HEK293 (cell line): ENCODE data around the gene GAS1.

Source experiments
- CTCF ChIA-PET: fragments of 350-600 bp; formaldehyde crosslinking; extraction: SDS; loops from one replicate; lab custom pipeline; 2021; ENCODE audit warnings: antibody characterized with exemption; lab: Yijun Ruan, JAX
- POLR2A ChIA-PET: fragments of 300-600 bp; formaldehyde crosslinking; extraction: SDS; loops from one replicate; lab custom pipeline; 2020; ENCODE audit warnings: antibody characterized with exemption, inconsistent platforms; lab: Yijun Ruan, JAX
- H3K27ac ChIP-seq: fragments of 200-500 bp; sonication (Bioruptor generic); 2 replicates; pipeline ENCODE4 v1.5.1; 2014; ENCODE audit warnings: low read depth, low read length, control low read depth, inconsistent platforms; ENCODE audit errors: extremely low read depth
- H3K36me3 ChIP-seq, 2 experiments: fragments of 200-500 bp in 1 of 2; sonication (Bioruptor generic) in 1 of 2; 1 replicate in 1 of 2; 2 replicates in 1 of 2; pipeline ENCODE4 v1.5.1; 2014 to 2017; ENCODE audit warnings: inconsistent platforms in 2 of 2, low read length in 2 of 2; ENCODE audit not compliant: control insufficient read depth in 2 of 2, insufficient read depth in 1 of 2
- H3K4me1 ChIP-seq: fragments of 200-500 bp; sonication (Bioruptor generic); 2 replicates; pipeline ENCODE4 v1.5.1; 2014; ENCODE audit warnings: mild to moderate bottlenecking, low read length, inconsistent platforms; ENCODE audit not compliant: control insufficient read depth, insufficient read depth
- H3K4me3 ChIP-seq: 2 replicates; pipeline ENCODE4 v1.5.1; 2011; ENCODE audit warnings: low read depth, mild to moderate bottlenecking, control low read depth, low read length, moderate library complexity
- H3K9me3 ChIP-seq: fragments of 200-500 bp; sonication (Bioruptor generic); 2 replicates; pipeline ENCODE4 v1.5.1; 2014; ENCODE audit warnings: low read depth, low read length, inconsistent platforms; ENCODE audit not compliant: control insufficient read depth, insufficient read depth
- EGR2 ChIP-seq: fragments of 450-650 bp; formaldehyde crosslinking; IDR thresholded peaks from 2 replicates; pipeline ENCODE4 v1.5.1; 2016; ENCODE audit warnings: low read depth, missing biosample characterization, missing genetic modification characterization
- FEZF1 ChIP-seq: fragments of 450-650 bp; formaldehyde crosslinking; IDR thresholded peaks from 2 replicates; pipeline ENCODE4 v1.5.1; 2016; ENCODE audit warnings: missing biosample characterization, missing genetic modification characterization
- GLI4 ChIP-seq: fragments of 450-650 bp; formaldehyde crosslinking; IDR thresholded peaks from 2 replicates; pipeline ENCODE4 v1.5.1; 2016; ENCODE audit warnings: missing biosample characterization, missing genetic modification characterization
- KLF1 ChIP-seq: fragments of 450-650 bp; formaldehyde crosslinking; IDR thresholded peaks from 2 replicates; pipeline ENCODE4 v1.5.1; 2016; ENCODE audit warnings: missing biosample characterization, missing genetic modification characterization
- KLF9 ChIP-seq: fragments of 450-650 bp; formaldehyde crosslinking; IDR thresholded peaks from 2 replicates; pipeline ENCODE4 v1.5.1; 2016; ENCODE audit warnings: missing biosample characterization, missing genetic modification characterization, low read depth
- MYNN ChIP-seq: fragments of 450-650 bp; formaldehyde crosslinking; IDR thresholded peaks from 2 replicates; pipeline ENCODE4 v1.5.1; 2016; ENCODE audit warnings: missing biosample characterization, missing genetic modification characterization, borderline replicate concordance
- ZBTB48 ChIP-seq: fragments of 450-650 bp; formaldehyde crosslinking; IDR thresholded peaks from 2 replicates; pipeline ENCODE4 v1.5.1; 2016; ENCODE audit warnings: missing biosample characterization, missing genetic modification characterization
- ZNF10 ChIP-seq: fragments of 450-650 bp; formaldehyde crosslinking; IDR thresholded peaks from 2 replicates; pipeline ENCODE4 v1.5.1; 2017; ENCODE audit warnings: missing biosample characterization, missing genetic modification characterization
- ZNF121 ChIP-seq: fragments of 450-650 bp; formaldehyde crosslinking; IDR thresholded peaks from 2 replicates; pipeline ENCODE4 v1.5.1; 2016; ENCODE audit warnings: missing biosample characterization, missing genetic modification characterization
- ZNF19 ChIP-seq: fragments of 450-650 bp; formaldehyde crosslinking; IDR thresholded peaks from 2 replicates; pipeline ENCODE4; 2016; ENCODE audit warnings: missing biosample characterization, missing genetic modification characterization, low read depth
- ZNF366 ChIP-seq: fragments of 450-650 bp; formaldehyde crosslinking; conservative IDR thresholded peaks from 2 replicates; pipeline ENCODE4 v1.5.1; 2016; ENCODE audit warnings: missing biosample characterization, missing genetic modification characterization
- ZNF585B ChIP-seq: fragments of 450-650 bp; formaldehyde crosslinking; IDR thresholded peaks from 2 replicates; pipeline ENCODE4 v1.5.1; 2016; ENCODE audit warnings: missing biosample characterization, missing genetic modification characterization
- ZNF658 ChIP-seq: fragments of 450-650 bp; formaldehyde crosslinking; IDR thresholded peaks from 2 replicates; pipeline ENCODE4; 2016; ENCODE audit warnings: missing biosample characterization, missing genetic modification characterization
- ZNF677 ChIP-seq: fragments of 450-650 bp; IDR thresholded peaks from 2 replicates; pipeline ENCODE4 v1.5.0; 2018; ENCODE audit warnings: missing biosample characterization, mild to moderate bottlenecking, missing genetic modification characterization, moderate library complexity
- ZNF747 ChIP-seq: fragments of 450-650 bp; formaldehyde crosslinking; IDR thresholded peaks from 2 replicates; pipeline ENCODE4 v1.5.1; 2016; ENCODE audit warnings: missing biosample characterization, missing genetic modification characterization
- ZNF830 ChIP-seq: fragments of 450-650 bp; IDR thresholded peaks from 2 replicates; pipeline ENCODE4 v1.5.0; 2018; ENCODE audit warnings: missing biosample characterization, missing genetic modification characterization, low read depth, mild to moderate bottlenecking, moderate library complexity
- TF ChIP-seq, protein P1 (sequence below): fragments of 450-650 bp; formaldehyde crosslinking; IDR thresholded peaks from 2 replicates; pipeline ENCODE4 v1.5.1; 2016; ENCODE audit warnings: missing biosample characterization, missing genetic modification characterization, low read depth
- TF ChIP-seq, protein P2 (sequence below): IDR thresholded peaks from 2 replicates; pipeline ENCODE4 v1.6.1; 2011; ENCODE audit warnings: mild to moderate bottlenecking, low read depth, low read length, borderline replicate concordance
- TF ChIP-seq, protein P3 (sequence below): fragments of 450-650 bp; formaldehyde crosslinking; IDR thresholded peaks from 2 replicates; pipeline ENCODE4 v1.5.1; 2016; ENCODE audit warnings: missing biosample characterization, missing genetic modification characterization
- TF ChIP-seq, protein P4 (sequence below): fragments of 450-650 bp; formaldehyde crosslinking; conservative IDR thresholded peaks from 2 replicates; pipeline ENCODE4 v1.5.1; 2016; ENCODE audit warnings: low read depth, missing biosample characterization, missing genetic modification characterization

The GAS1 gene

DNA sequence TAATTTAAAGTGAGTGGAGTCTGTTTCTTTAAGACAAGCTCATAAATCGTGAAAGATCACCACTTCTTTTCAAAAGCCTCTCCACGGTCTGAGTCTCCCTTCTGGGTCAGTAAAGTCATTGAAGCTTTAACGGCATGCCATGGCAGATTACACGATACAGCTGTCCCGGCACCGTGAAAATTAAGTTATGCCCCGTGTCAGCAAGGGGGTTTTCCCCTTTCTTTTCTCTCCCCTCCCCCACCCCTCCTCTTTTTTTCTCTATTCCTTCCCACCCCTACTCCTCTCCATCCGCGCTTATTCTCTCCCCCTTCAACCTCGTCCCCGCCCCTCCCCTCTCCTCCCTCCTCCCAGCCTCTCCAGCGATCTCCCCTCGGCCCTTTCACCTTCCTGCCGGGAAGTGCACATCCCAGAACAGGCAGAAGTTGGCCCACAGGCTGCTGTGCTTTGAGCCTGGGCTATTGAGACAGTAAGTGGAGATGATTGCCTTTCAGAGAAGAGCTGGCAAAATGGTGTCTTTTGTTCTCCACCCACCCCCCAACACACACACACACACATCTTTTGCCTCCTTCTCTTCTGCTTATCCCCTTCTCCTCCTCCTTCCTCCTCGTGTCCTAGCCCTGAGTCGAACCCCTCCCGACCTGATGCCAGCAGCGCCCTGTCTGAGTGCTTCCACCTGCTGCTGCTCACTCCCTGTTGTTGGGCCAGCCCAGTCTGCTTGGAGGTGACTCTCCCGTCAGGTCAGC lies 44.1 kb downstream of the GAS1 start:
- H3K36me3 ChIP-seq, result no peaks in the 10 kb centered on the region
- ChIA-PET CTCF (interaction anchor here (0.6 kb wide), 1 partner anchor 565 kb away, joined by 3 read pairs; no protein-coding TSS in a partner anchor), POLR2A (no interaction called here)
- no peak overlapping the region for H3K4me3 ChIP-seq
- H3K27ac ChIP-seq, result no peak overlapping the region
- H3K9me3 ChIP-seq, result no peaks in the 10 kb centered on the region
- H3K4me1 ChIP-seq, result no peaks in the 10 kb centered on the region
- TF ChIP-seq KLF1 (tag by site-specific recombination) (no peak), GLI4 (tag by site-specific recombination) (no peak), ZNF677 (tag by site-specific recombination) (no peak), ZBTB48 (tag by site-specific recombination) (no peak)
- TF ChIP-seq, protein P1, sequence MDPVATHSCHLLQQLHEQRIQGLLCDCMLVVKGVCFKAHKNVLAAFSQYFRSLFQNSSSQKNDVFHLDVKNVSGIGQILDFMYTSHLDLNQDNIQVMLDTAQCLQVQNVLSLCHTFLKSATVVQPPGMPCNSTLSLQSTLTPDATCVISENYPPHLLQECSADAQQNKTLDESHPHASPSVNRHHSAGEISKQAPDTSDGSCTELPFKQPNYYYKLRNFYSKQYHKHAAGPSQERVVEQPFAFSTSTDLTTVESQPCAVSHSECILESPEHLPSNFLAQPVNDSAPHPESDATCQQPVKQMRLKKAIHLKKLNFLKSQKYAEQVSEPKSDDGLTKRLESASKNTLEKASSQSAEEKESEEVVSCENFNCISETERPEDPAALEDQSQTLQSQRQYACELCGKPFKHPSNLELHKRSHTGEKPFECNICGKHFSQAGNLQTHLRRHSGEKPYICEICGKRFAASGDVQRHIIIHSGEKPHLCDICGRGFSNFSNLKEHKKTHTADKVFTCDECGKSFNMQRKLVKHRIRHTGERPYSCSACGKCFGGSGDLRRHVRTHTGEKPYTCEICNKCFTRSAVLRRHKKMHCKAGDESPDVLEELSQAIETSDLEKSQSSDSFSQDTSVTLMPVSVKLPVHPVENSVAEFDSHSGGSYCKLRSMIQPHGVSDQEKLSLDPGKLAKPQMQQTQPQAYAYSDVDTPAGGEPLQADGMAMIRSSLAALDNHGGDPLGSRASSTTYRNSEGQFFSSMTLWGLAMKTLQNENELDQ, result no peak
- TF ChIP-seq, protein P2, sequence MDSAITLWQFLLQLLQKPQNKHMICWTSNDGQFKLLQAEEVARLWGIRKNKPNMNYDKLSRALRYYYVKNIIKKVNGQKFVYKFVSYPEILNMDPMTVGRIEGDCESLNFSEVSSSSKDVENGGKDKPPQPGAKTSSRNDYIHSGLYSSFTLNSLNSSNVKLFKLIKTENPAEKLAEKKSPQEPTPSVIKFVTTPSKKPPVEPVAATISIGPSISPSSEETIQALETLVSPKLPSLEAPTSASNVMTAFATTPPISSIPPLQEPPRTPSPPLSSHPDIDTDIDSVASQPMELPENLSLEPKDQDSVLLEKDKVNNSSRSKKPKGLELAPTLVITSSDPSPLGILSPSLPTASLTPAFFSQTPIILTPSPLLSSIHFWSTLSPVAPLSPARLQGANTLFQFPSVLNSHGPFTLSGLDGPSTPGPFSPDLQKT, result no peak
- TF ChIP-seq, protein P3, sequence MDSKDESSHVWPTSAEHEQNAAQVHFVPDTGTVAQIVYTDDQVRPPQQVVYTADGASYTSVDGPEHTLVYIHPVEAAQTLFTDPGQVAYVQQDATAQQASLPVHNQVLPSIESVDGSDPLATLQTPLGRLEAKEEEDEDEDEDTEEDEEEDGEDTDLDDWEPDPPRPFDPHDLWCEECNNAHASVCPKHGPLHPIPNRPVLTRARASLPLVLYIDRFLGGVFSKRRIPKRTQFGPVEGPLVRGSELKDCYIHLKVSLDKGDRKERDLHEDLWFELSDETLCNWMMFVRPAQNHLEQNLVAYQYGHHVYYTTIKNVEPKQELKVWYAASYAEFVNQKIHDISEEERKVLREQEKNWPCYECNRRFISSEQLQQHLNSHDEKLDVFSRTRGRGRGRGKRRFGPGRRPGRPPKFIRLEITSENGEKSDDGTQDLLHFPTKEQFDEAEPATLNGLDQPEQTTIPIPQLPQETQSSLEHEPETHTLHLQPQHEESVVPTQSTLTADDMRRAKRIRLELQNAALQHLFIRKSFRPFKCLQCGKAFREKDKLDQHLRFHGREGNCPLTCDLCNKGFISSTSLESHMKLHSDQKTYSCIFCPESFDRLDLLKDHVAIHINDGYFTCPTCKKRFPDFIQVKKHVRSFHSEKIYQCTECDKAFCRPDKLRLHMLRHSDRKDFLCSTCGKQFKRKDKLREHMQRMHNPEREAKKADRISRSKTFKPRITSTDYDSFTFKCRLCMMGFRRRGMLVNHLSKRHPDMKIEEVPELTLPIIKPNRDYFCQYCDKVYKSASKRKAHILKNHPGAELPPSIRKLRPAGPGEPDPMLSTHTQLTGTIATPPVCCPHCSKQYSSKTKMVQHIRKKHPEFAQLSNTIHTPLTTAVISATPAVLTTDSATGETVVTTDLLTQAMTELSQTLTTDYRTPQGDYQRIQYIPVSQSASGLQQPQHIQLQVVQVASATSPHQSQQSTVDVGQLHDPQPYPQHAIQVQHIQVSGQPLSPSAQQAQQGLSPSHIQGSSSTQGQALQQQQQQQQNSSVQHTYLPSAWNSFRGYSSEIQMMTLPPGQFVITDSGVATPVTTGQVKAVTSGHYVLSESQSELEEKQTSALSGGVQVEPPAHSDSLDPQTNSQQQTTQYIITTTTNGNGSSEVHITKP (tag by site-specific recombination), result no peak

DNA sequence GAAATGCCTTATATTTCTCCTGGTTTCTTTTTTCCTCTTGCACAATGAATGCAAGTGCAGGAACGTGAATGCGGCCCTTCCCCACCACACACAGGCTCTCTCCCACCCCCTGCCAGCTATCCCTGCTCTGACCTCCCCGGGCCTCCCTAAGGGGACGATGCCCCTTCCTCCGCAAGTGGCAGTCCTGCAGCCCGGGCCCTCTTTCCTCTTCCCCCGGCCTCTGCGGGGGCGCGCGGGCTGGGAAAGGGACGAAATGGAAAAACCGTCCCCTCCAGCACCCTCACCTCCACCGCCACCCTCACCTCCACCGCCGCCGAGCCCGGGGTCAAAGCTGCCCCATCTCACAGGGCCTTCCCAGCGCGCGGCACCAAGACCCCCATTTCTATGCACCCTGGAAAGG lies 44.7 kb downstream of the GAS1 start:
- POLR2A ChIA-PET, result no interaction called here
- Histone ChIP-seq H3K9me3 (no peaks in the 10 kb centered on the region), H3K4me1 (no peaks in the 10 kb centered on the region), H3K27ac (no peak overlapping the region), H3K4me3 (no peak overlapping the region), H3K36me3 (no peaks in the 10 kb centered on the region)
- TF ChIP-seq EGR2 (tag by site-specific recombination) (no peak), ZNF658 (no peak), ZNF747 (no peak), ZNF366 (no peak)
- CTCF ChIA-PET, result interaction anchor here (0.6 kb wide), 1 partner anchor 1933 kb away, joined by 3 read pairs; no protein-coding TSS in a partner anchor

DNA sequence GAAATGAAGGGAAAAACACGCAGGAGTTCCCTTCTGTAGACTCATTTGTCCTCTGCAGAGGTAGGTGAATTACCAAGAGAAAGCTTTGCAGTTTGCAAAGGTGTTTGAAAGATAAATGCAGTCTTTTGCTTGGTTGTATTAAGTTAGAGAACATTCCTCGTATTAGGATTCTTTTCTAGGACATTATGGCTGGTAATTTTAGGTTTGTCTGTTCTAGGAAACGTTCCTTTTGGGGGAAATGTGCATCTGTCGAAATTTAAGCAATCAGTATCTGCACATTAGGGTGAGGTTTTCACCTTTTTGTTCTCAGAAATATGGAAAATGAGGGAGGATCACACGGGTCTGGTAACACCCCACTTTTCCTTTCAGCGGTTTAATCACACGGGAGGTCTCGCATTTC lies 45.1 kb downstream of the GAS1 start:
- ChIA-PET CTCF (interaction anchor here (0.6 to 0.7 kb wide), 2 partner anchors 8 to 1933 kb away, joined by 3 to 4 read pairs; no protein-coding TSS in a partner anchor), POLR2A (no interaction called here)
- Histone ChIP-seq H3K9me3 (no peaks in the 10 kb centered on the region), H3K4me1 (no peaks in the 10 kb centered on the region), H3K36me3 (no peaks in the 10 kb centered on the region), H3K4me3 (no peak overlapping the region), H3K27ac (no peak overlapping the region)
- no peak for TF ChIP-seq KLF9 (tag by site-specific recombination)
- TF ChIP-seq, protein P4, sequence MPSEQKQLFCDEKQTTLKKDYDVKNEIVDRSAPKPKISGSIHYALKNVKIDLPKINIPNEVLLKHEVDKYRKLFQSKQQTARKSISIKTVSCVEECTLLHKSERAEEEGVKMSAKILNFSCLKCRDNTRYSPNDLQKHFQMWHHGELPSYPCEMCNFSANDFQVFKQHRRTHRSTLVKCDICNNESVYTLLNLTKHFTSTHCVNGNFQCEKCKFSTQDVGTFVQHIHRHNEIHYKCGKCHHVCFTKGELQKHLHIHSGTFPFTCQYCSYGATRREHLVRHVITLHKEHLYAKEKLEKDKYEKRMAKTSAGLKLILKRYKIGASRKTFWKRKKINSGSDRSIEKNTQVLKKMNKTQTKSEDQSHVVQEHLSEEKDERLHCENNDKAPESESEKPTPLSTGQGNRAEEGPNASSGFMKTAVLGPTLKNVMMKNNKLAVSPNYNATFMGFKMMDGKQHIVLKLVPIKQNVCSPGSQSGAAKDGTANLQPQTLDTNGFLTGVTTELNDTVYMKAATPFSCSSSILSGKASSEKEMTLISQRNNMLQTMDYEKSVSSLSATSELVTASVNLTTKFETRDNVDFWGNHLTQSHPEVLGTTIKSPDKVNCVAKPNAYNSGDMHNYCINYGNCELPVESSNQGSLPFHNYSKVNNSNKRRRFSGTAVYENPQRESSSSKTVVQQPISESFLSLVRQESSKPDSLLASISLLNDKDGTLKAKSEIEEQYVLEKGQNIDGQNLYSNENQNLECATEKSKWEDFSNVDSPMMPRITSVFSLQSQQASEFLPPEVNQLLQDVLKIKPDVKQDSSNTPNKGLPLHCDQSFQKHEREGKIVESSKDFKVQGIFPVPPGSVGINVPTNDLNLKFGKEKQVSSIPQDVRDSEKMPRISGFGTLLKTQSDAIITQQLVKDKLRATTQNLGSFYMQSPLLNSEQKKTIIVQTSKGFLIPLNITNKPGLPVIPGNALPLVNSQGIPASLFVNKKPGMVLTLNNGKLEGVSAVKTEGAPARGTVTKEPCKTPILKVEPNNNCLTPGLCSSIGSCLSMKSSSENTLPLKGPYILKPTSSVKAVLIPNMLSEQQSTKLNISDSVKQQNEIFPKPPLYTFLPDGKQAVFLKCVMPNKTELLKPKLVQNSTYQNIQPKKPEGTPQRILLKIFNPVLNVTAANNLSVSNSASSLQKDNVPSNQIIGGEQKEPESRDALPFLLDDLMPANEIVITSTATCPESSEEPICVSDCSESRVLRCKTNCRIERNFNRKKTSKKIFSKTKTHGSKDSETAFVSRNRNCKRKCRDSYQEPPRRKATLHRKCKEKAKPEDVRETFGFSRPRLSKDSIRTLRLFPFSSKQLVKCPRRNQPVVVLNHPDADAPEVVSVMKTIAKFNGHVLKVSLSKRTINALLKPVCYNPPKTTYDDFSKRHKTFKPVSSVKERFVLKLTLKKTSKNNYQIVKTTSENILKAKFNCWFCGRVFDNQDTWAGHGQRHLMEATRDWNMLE, result no peak
- no peak for TF ChIP-seq FEZF1
- no peak for TF ChIP-seq ZNF585B (tag by site-specific recombination)
- TF ChIP-seq MYNN (tag by site-specific recombination), result no peak
- TF ChIP-seq ZNF830 (tag by site-specific recombination), result no peak
- no peak for TF ChIP-seq ZNF10
- TF ChIP-seq ZNF19 (tag by site-specific recombination), result no peak
- no peak for TF ChIP-seq ZNF121 (tag by site-specific recombination)
